Kidney (tissue), 14 donors: ENCODE measurements around the gene SHH. TPM values are rescaled to one million over a fixed set of nuclear protein-coding genes. Genes with fewer than 3 reads are reported as not detected.

ENCODE experiments used
- DNase-seq, 5 donors: peaks; one replicate each; pipeline ENCODE4 v3.0.0-alpha.2; 2013 to 2020
- FAIRE-seq: peaks from 2 replicates; lab custom pipeline; 2012; peaks lifted over from hg19 to GRCh38; lab: Jason Lieb, UNC
- H3K27ac ChIP-seq, 2 donors: one replicate each; pipeline ENCODE4 v1.7.0; 2013; ENCODE audit warnings: low read depth in 2 of 2, low read length in 2 of 2, inconsistent platforms in 1 of 2
- H3K27me3 ChIP-seq: one replicate; pipeline ENCODE4 v1.7.1; 2013; ENCODE audit warnings: low read length, inconsistent platforms; ENCODE audit not compliant: control insufficient read depth, insufficient read depth
- H3K36me3 ChIP-seq, 3 donors: one replicate each; pipeline versions ENCODE4 v1.7.0 to v1.7.1; 2013; ENCODE audit warnings: low read length in 3 of 3, control low read depth in 1 of 3, inconsistent platforms in 1 of 3; ENCODE audit not compliant: insufficient read depth in 3 of 3, control insufficient read depth in 2 of 3
- H3K4me1 ChIP-seq, 3 donors: one replicate each; pipeline versions ENCODE4 v1.7.0 to v1.7.1; 2013; ENCODE audit warnings: low read length in 3 of 3, inconsistent platforms in 1 of 3, low read depth in 1 of 3; ENCODE audit not compliant: control insufficient read depth in 2 of 3, insufficient read depth in 2 of 3
- H3K4me3 ChIP-seq, 3 donors: one replicate each; pipeline versions ENCODE4 v1.7.0 to v1.8.1; 2013; ENCODE audit warnings: low read length in 3 of 3, control low read depth in 1 of 3, inconsistent platforms in 1 of 3
- H3K9ac ChIP-seq, 3 donors: one replicate each; pipeline versions ENCODE4 v1.7.0 to v1.7.1; 2013; ENCODE audit warnings: low read length in 3 of 3, control low read depth in 1 of 3, inconsistent platforms in 1 of 3
- H3K9me3 ChIP-seq, 3 donors: one replicate each; pipeline versions ENCODE4 v1.7.0 to v1.7.1; 2013; ENCODE audit warnings: low read length in 3 of 3, control low read depth in 1 of 3, inconsistent platforms in 1 of 3; ENCODE audit not compliant: control insufficient read depth in 2 of 3, insufficient read depth in 1 of 3
- CTCF ChIP-seq: IDR thresholded peaks from 3 replicates; pipeline ENCODE4 v1.5.1; 2012; ENCODE audit warnings: mild to moderate bottlenecking, moderate library complexity, borderline replicate concordance; ENCODE audit not compliant: insufficient read depth; ENCODE audit errors: extremely low read depth
- intact Hi-C: fragments of 100-400 bp; cut with DNase I; formaldehyde crosslinking; loops from one replicate; pipeline ENCODE4 v1.11.1; 2022
- polyA plus RNA-seq: library from polyadenylated mRNA; stranded (reverse); fragments of 350-450 nt; fragmentation: Illumina TruSeq; extraction: RNeasy Lipid Tissue Mini Kit (QIAGEN cat#74804); gene quantifications from one replicate; pipeline ENCODE4 v1.2.3, GENCODE V29; 2014; ENCODE audit warnings: low read depth, low replicate concordance; ENCODE audit not compliant: insufficient read depth
- total RNA-seq: library from RNA; stranded (reverse); fragmentation: NEBNext Ultra II Directional; extraction: Animal tissue kit (Norgen Biotek cat#: 25700); gene quantifications from one replicate; pipeline ENCODE4 v1.2.1, GENCODE V29; 2021
- donor health status: control.
- donor health status: control.
- donor health status: control.
- donor health status: control.
- donor health status: control.
- donor health status: DM: yes; HTN: yes; CAD: no.
- donor health status: Normal renal cell carcinoma (clear cell type).

Gene SHH
- total and polyA plus RNA-seq, 2 donors from 2014 or later: 2.0 to 15.2 TPM

- FAIRE-seq: no peak
- intact Hi-C loops: no loop called here
- Histone ChIP-seq H3K9me3 (no peaks in the 10 kb centered on the region), H3K4me3 (no peak overlapping the region), H3K27ac (no peak overlapping the region), H3K27me3 (no peaks in the 10 kb centered on the region), H3K4me1 (peaks cover 0 to 3% (median 0%) of the 10 kb centered on the region in 3 donors), H3K9ac (no peak overlapping the region), H3K36me3 (no peaks in the 10 kb centered on the region)
- DNase-seq: peak in 1 of 5 donors; percentile 15
- no peak for TF ChIP-seq CTCF
These were observed 9.6 kb upstream of the SHH start for GRCh38 chr7:155821851-155822250.

GRCh38 chr7:155820788-155821187 is 8.5 kb upstream of the SHH start:
- Histone ChIP-seq H3K27me3 (no peaks in the 10 kb centered on the region), H3K9ac (no peak overlapping the region), H3K36me3 (no peaks in the 10 kb centered on the region), H3K4me1 (peaks cover 0 to 3% (median 0%) of the 10 kb centered on the region in 3 donors), H3K9me3 (no peaks in the 10 kb centered on the region), H3K27ac (no peak overlapping the region), H3K4me3 (no peak overlapping the region)
- no peak for TF ChIP-seq CTCF
- FAIRE-seq (no peak), DNase-seq (peak in 1 of 5 donors; percentile 41)
- intact Hi-C loops: no loop called here

GRCh38 chr7:155820246-155820645 is 8.0 kb upstream of the SHH start:
- Histone ChIP-seq H3K4me1 (peaks cover 0 to 3% (median 0%) of the 10 kb centered on the region in 3 donors), H3K27ac (no peak overlapping the region), H3K36me3 (no peaks in the 10 kb centered on the region), H3K4me3 (no peak overlapping the region), H3K9ac (no peak overlapping the region), H3K27me3 (no peaks in the 10 kb centered on the region), H3K9me3 (no peaks in the 10 kb centered on the region)
- FAIRE-seq: no peak
- DNase-seq: peak in 1 of 5 donors; percentile 57
- intact Hi-C loops: no loop called here
- TF ChIP-seq CTCF: no peak

GRCh38 chr7:155819186-155819585 is 6.9 kb upstream of the SHH start:
- Histone ChIP-seq H3K36me3 (no peaks in the 10 kb centered on the region), H3K27ac (no peak overlapping the region), H3K4me1 (no peaks in the 10 kb centered on the region), H3K4me3 (no peak overlapping the region), H3K9ac (no peak overlapping the region), H3K9me3 (no peaks in the 10 kb centered on the region), H3K27me3 (peaks cover 3% of the 10 kb centered on the region)
- no peak for FAIRE-seq
- TF ChIP-seq CTCF: no peak
- intact Hi-C loops: no loop called here
- peak in 1 of 5 donors; percentile 37 for DNase-seq
